ENCODE measurements around the gene HOXA9.
A peak's percentile ranks its signal among the peaks of the same experiment; 100 is the strongest.

HOXA9 gene

GRCh38 chr7:27148031-27148755, 17.1 kb downstream of the HOXA9 start:
- TF ChIP-seq, protein P1, sequence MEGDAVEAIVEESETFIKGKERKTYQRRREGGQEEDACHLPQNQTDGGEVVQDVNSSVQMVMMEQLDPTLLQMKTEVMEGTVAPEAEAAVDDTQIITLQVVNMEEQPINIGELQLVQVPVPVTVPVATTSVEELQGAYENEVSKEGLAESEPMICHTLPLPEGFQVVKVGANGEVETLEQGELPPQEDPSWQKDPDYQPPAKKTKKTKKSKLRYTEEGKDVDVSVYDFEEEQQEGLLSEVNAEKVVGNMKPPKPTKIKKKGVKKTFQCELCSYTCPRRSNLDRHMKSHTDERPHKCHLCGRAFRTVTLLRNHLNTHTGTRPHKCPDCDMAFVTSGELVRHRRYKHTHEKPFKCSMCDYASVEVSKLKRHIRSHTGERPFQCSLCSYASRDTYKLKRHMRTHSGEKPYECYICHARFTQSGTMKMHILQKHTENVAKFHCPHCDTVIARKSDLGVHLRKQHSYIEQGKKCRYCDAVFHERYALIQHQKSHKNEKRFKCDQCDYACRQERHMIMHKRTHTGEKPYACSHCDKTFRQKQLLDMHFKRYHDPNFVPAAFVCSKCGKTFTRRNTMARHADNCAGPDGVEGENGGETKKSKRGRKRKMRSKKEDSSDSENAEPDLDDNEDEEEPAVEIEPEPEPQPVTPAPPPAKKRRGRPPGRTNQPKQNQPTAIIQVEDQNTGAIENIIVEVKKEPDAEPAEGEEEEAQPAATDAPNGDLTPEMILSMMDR (conservative IDR thresholded peaks at IDR 0.05; ENCODE audit: low read length), result no peak
- H3K4me3 ChIP-seq (ENCODE audit: low read length), result peak overlapping the region; percentile 84
- DNase-seq (ENCODE audit: low read depth), result peak; percentile 22

GRCh38 chr7:27147199-27148030, 17.9 kb downstream of the HOXA9 start, which contains the start of gene HOXA6:
HOXA6 (minus strand) TSS chr7:27147774; CDS start chr7:27147749, 25 bp downstream.
- peak within 1 kb of the TSS; percentile 84 for H3K4me3 ChIP-seq (ENCODE audit: low read length)
- peak; percentile 42 for DNase-seq (ENCODE audit: low read depth)

DNA sequence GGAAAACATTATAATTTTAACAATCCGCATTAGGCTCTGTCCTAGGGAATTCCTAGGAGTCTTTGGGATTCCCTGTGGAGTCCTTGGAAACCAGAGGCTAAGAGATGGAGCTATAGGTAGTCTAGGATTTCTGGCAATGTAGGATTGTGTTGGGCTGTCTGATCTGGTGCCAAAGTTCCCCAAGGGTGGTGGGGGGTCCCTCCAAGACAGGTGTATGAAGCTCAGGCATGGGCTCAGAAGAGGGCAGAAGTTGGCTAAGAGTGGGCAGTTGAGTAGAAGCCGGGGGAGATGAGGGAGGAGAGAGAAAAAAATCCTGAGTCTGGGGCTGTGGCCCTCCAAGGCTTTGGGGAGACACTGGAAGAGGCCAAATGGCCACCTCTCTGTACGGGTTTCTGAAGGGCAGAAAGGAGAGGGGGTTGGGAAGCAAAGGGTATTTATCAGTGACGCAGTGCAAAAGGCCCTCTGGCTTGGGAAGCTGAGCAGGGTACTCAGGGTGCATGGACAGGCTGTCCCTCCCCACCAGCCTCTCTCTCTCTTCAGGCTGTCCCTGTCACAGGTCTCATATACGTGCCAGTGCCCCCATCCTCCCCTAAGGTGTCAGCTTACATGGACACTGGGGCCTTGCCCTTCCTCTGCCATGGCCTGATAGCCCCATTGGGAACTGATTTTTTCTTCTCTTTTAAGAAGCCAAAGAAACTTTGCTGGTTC, 18.7 kb downstream of the HOXA9 start:
- no peak for DNase-seq (ENCODE audit: low read depth)
- H3K4me3 ChIP-seq (ENCODE audit: low read length), result no peak overlapping the region
- TF ChIP-seq, protein P1 (conservative IDR thresholded peaks at IDR 0.05; ENCODE audit: low read length), result no peak

More at GRCh38 chr7:27147199-27148030, 17.9 kb downstream of the HOXA9 start, which contains the start of gene HOXA6:
- TF ChIP-seq, protein P1 (conservative IDR thresholded peaks at IDR 0.05; ENCODE audit: low read length), result no peak

GRCh38 chr7:27145914-27146412, 19.4 kb downstream of the HOXA9 start:
- H3K4me3 ChIP-seq (ENCODE audit: low read length), result no peak overlapping the region
- TF ChIP-seq, protein P1 (conservative IDR thresholded peaks at IDR 0.05; ENCODE audit: low read length), result no peak
- no peak for DNase-seq (ENCODE audit: low read depth)

- H3K4me3 ChIP-seq (ENCODE audit: low read length), result no peak overlapping the region
- no peak for DNase-seq (ENCODE audit: low read depth)
- TF ChIP-seq, protein P1 (conservative IDR thresholded peaks at IDR 0.05; ENCODE audit: low read length), result no peak
Observed at GRCh38 chr7:27145165-27145913, 20.0 kb downstream of the HOXA9 start.

DNA sequence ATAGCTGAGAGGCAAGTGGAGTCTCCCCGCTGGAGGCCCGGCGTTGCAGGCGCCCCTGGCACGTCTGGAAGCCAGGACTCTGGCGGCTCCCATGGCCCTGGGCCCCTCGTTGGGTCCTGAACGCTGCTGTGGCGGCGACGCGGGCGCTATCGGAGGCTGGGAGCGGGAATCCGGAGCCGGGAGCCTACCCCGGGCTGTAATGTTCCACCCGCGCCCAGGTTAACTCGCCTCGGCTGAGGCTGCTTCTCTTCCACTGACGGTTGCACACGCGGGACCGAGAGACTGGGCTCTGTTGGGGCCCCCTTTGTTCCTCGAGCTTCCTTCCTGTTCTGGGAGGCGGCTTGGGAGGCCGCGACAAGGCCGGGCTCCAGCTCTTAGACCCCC, 20.6 kb downstream of the HOXA9 start:
- DNase-seq (ENCODE audit: low read depth), result no peak
- no peak overlapping the region for H3K4me3 ChIP-seq (ENCODE audit: low read length)
- TF ChIP-seq, protein P1 (conservative IDR thresholded peaks at IDR 0.05; ENCODE audit: low read length), result no peak
